ENCODE results near the gene AP1B1. TPM values are rescaled to one million over a fixed set of nuclear protein-coding genes. Genes with fewer than 3 reads are reported as not detected.
A peak's percentile ranks its signal among the peaks of the same experiment; 100 is the strongest.

Gene AP1B1
- total RNA-seq, 1 experiment from 2014 or later, result 77.9 TPM

- TF ChIP-seq, protein P1, sequence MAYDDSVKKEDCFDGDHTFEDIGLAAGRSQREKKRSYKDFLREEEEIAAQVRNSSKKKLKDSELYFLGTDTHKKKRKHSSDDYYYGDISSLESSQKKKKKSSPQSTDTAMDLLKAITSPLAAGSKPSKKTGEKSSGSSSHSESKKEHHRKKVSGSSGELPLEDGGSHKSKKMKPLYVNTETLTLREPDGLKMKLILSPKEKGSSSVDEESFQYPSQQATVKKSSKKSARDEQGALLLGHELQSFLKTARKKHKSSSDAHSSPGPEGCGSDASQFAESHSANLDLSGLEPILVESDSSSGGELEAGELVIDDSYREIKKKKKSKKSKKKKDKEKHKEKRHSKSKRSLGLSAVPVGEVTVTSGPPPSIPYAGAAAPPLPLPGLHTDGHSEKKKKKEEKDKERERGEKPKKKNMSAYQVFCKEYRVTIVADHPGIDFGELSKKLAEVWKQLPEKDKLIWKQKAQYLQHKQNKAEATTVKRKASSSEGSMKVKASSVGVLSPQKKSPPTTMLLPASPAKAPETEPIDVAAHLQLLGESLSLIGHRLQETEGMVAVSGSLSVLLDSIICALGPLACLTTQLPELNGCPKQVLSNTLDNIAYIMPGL (CRISPR knock-in tag; IDR thresholded peaks at IDR 0.05), result no peak; the same call in 1 of the 2 replicates
- TF ChIP-seq ATF1 (CRISPR knock-in tag; IDR thresholded peaks at IDR 0.05) (no peak), ELF4 (CRISPR knock-in tag; IDR thresholded peaks at IDR 0.05; ENCODE audit: low read depth) (0 out of 2 replicates have a peak, but pooled peaks have one; percentile 71), JAZF1 (CRISPR knock-in tag; IDR thresholded peaks at IDR 0.05) (no peak), TP53 (CRISPR knock-in tag; IDR thresholded peaks at IDR 0.05) (no peak), ZNF121 (CRISPR knock-in tag; IDR thresholded peaks at IDR 0.05) (no peak), IRF1 (CRISPR knock-in tag; IDR thresholded peaks at IDR 0.05) (no peak), CREM (CRISPR knock-in tag; IDR thresholded peaks at IDR 0.05) (no peak), NR1H2 (CRISPR knock-in tag; IDR thresholded peaks at IDR 0.05) (no peak), TEAD1 (CRISPR knock-in tag; IDR thresholded peaks at IDR 0.05) (peak; percentile 56; the same call in 1 of the 2 replicates), ZNF423 (CRISPR knock-in tag; IDR thresholded peaks at IDR 0.05) (peak; percentile 63; the same call in 1 of the 2 replicates), TEAD4 (CRISPR knock-in tag; IDR thresholded peaks at IDR 0.05) (no peak), ZNF671 (CRISPR knock-in tag; IDR thresholded peaks at IDR 0.05) (no peak), ZNF281 (CRISPR knock-in tag; IDR thresholded peaks at IDR 0.05) (no peak; the same call in 1 of the 2 replicates), GTF2I (CRISPR knock-in tag; conservative IDR thresholded peaks at IDR 0.05) (no peak), MXD4 (CRISPR knock-in tag; IDR thresholded peaks at IDR 0.05; ENCODE audit: borderline replicate concordance) (no peak), CREB1 (CRISPR knock-in tag; IDR thresholded peaks at IDR 0.05) (no peak), SOX15 (CRISPR knock-in tag; IDR thresholded peaks at IDR 0.05) (no peak)
- TF ChIP-seq, protein P2, sequence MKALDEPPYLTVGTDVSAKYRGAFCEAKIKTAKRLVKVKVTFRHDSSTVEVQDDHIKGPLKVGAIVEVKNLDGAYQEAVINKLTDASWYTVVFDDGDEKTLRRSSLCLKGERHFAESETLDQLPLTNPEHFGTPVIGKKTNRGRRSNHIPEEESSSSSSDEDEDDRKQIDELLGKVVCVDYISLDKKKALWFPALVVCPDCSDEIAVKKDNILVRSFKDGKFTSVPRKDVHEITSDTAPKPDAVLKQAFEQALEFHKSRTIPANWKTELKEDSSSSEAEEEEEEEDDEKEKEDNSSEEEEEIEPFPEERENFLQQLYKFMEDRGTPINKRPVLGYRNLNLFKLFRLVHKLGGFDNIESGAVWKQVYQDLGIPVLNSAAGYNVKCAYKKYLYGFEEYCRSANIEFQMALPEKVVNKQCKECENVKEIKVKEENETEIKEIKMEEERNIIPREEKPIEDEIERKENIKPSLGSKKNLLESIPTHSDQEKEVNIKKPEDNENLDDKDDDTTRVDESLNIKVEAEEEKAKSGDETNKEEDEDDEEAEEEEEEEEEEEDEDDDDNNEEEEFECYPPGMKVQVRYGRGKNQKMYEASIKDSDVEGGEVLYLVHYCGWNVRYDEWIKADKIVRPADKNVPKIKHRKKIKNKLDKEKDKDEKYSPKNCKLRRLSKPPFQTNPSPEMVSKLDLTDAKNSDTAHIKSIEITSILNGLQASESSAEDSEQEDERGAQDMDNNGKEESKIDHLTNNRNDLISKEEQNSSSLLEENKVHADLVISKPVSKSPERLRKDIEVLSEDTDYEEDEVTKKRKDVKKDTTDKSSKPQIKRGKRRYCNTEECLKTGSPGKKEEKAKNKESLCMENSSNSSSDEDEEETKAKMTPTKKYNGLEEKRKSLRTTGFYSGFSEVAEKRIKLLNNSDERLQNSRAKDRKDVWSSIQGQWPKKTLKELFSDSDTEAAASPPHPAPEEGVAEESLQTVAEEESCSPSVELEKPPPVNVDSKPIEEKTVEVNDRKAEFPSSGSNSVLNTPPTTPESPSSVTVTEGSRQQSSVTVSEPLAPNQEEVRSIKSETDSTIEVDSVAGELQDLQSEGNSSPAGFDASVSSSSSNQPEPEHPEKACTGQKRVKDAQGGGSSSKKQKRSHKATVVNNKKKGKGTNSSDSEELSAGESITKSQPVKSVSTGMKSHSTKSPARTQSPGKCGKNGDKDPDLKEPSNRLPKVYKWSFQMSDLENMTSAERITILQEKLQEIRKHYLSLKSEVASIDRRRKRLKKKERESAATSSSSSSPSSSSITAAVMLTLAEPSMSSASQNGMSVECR (CRISPR knock-in tag; IDR thresholded peaks at IDR 0.05; ENCODE audit: borderline replicate concordance), result peak; percentile 16; the same call in 1 of the 2 replicates
Observed at GRCh38 chr22:29306835-29307595, 81.4 kb downstream of the AP1B1 start (continued).
